Subcutaneous abdominal adipose tissue (tissue), 5 donors: ENCODE measurements around the gene CRYBG2.

ENCODE experiments used
- H3K27ac ChIP-seq: one replicate; pipeline ENCODE4 v1.7.0; 2013; ENCODE audit warnings: low read depth, mild to moderate bottlenecking, inconsistent platforms, low read length, moderate library complexity
- H3K27me3 ChIP-seq, 5 donors: one replicate each; pipeline ENCODE4 v1.7.0; 2013; ENCODE audit warnings: low read length in 5 of 5, inconsistent platforms in 1 of 5; ENCODE audit not compliant: control insufficient read depth in 5 of 5, insufficient read depth in 4 of 5
- H3K36me3 ChIP-seq, 5 donors: one replicate each; pipeline ENCODE4 v1.7.0; 2013; ENCODE audit warnings: low read length in 5 of 5; ENCODE audit not compliant: control insufficient read depth in 5 of 5, insufficient read depth in 5 of 5
- H3K4me1 ChIP-seq, 5 donors: one replicate each; pipeline ENCODE4 v1.7.0; 2013; ENCODE audit warnings: low read length in 5 of 5, mild to moderate bottlenecking in 3 of 5, moderate library complexity in 1 of 5; ENCODE audit not compliant: control insufficient read depth in 5 of 5, insufficient read depth in 5 of 5
- H3K4me3 ChIP-seq, 5 donors: one replicate each; pipeline ENCODE4 v1.7.0; 2013; ENCODE audit warnings: low read length in 5 of 5, low read depth in 1 of 5
- H3K9ac ChIP-seq, 5 donors: one replicate each; pipeline ENCODE4 v1.7.0; 2013; ENCODE audit warnings: low read length in 5 of 5, mild to moderate bottlenecking in 4 of 5, moderate library complexity in 3 of 5
- H3K9me3 ChIP-seq, 5 donors: one replicate each; pipeline ENCODE4 v1.7.0; 2013; ENCODE audit warnings: low read length in 5 of 5; ENCODE audit not compliant: control insufficient read depth in 5 of 5
- donor health status: healthy.
- donor health status: healthy.
- donor health status: healthy.
- donor health status: healthy.
- donor health status: healthy.

The CRYBG2 gene, protein sequence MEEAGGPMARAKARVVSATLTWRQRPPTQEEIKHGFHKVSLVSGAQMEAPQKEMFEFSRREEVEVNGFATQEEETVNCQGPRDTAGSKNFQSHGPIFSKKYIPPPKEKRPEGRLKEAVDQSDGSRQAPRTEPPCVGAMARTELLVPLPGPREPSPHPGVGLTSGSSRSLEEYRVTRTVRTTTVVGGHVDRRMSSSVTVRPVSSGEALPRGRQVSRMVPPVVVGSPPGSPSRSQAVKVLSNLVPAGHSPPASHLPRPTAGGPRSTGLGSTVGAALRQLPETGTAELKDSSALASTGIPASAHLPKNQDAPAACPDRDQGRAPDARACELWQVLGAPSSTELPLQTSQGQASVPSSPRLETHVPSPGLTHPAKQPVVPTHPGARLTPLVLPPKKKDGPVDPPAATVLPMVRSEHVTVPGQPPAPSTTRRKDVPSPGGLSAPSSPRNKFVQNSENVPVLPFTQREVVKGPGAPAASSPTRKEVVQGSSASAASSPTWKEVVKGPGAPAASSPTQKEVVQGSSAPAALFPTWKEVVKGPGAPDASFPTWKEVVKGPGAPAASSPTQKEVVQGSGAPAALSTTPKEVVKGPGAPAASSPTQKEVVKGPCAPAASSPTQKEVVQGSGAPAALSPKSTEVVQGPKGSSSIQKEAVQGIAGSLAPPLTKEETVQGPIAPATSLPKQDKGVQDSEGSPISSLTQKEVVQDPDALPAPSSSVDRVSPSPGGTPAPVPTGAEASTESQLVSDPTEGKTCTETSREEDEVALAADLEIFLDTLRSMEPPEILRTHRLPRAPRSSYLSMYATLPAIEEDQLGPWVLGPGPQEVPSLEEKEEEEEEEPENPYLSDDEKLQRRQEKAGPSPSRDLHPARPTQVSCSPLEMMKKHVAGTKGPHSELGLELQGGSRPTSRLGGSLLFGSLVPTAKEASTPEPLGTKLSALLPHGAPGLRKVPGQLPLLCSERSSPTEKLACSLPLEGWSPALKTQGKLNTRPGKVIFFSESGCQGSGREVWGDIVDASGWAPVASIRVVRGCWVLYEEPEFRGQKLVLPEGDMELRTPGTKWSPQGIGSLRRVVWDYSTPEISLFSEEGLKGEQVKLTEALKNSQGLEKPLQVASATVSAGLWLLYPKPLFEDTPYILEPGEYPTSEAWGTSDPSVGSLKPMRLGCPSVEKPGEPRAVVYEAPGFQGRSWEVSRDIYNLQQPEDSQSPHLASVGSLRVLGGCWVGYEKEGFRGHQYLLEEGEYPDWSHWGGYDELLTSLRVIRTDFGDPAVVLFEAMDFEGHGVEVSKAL (N-terminal part only)

GRCh38 chr1:26353976-26354820 lies at the start of gene CRYBG2:
Gene CRYBG2, minus strand, starts transcription at chr1:26354130. Its CDS starts 7,473 bp downstream, at chr1:26346657.
- H3K9me3 ChIP-seq: no peaks in the 10 kb centered on the region
- no peak within 1 kb of the TSS for H3K4me3 ChIP-seq
- no peaks in the 10 kb centered on the region for H3K36me3 ChIP-seq
- no peak within 1 kb of the TSS for H3K9ac ChIP-seq
- no peaks in the 10 kb centered on the region for H3K4me1 ChIP-seq
- H3K27me3 ChIP-seq: peaks cover 10 to 28% (median 19%) of the 10 kb centered on the region in 5 donors
- H3K27ac ChIP-seq: no peak within 1 kb of the TSS

GRCh38 chr1:26403656-26404055 lies 49.7 kb upstream of the CRYBG2 start:
- Histone ChIP-seq H3K9ac (no peak overlapping the region), H3K4me3 (no peak overlapping the region), H3K4me1 (no peaks in the 10 kb centered on the region), H3K27me3 (peaks cover 5 to 12% (median 7%) of the 10 kb centered on the region in 5 donors), H3K36me3 (no peaks in the 10 kb centered on the region), H3K27ac (no peak overlapping the region), H3K9me3 (no peaks in the 10 kb centered on the region)

GRCh38 chr1:26401891-26402290 lies 48.0 kb upstream of the CRYBG2 start:
- peaks cover 5 to 12% (median 7%) of the 10 kb centered on the region in 5 donors for H3K27me3 ChIP-seq

GRCh38 chr1:26399034-26399433 lies 45.1 kb upstream of the CRYBG2 start:
- Histone ChIP-seq H3K27me3 (peaks cover 5 to 12% (median 7%) of the 10 kb centered on the region in 5 donors), H3K4me3 (no peak overlapping the region), H3K36me3 (no peaks in the 10 kb centered on the region), H3K27ac (no peak overlapping the region), H3K9me3 (no peaks in the 10 kb centered on the region), H3K9ac (no peak overlapping the region), H3K4me1 (no peaks in the 10 kb centered on the region)

More at GRCh38 chr1:26401891-26402290, 48.0 kb upstream of the CRYBG2 start:
- H3K4me1 ChIP-seq: no peaks in the 10 kb centered on the region
- no peak overlapping the region for H3K4me3 ChIP-seq
- no peaks in the 10 kb centered on the region for H3K9me3 ChIP-seq
- H3K27ac ChIP-seq: no peak overlapping the region
- H3K36me3 ChIP-seq: no peaks in the 10 kb centered on the region
- no peak overlapping the region for H3K9ac ChIP-seq

DNA sequence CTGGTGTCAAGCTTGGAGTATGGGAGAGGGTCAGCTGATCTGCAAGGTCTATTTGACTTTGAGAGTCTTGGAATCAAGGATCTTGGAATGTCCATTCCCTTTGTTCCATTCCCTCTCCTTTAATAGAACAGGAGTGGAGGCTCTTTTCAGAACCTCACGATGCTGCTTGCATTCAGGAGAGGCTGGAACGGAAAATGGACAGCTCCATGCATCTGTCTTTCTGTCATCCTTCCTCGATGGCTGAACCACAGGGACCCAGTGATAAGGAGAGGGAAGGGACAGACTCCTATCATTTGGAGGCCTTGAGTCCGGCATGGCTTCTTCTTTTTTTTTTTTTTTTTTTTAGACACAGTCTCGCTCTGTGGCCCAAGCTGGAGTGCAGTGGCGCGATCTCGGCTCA lies 41.8 kb upstream of the CRYBG2 start:
- Histone ChIP-seq H3K36me3 (no peaks in the 10 kb centered on the region), H3K4me1 (no peaks in the 10 kb centered on the region), H3K27me3 (no peaks in the 10 kb centered on the region), H3K27ac (no peak overlapping the region), H3K9me3 (no peaks in the 10 kb centered on the region), H3K9ac (no peak overlapping the region), H3K4me3 (no peak overlapping the region)

DNA sequence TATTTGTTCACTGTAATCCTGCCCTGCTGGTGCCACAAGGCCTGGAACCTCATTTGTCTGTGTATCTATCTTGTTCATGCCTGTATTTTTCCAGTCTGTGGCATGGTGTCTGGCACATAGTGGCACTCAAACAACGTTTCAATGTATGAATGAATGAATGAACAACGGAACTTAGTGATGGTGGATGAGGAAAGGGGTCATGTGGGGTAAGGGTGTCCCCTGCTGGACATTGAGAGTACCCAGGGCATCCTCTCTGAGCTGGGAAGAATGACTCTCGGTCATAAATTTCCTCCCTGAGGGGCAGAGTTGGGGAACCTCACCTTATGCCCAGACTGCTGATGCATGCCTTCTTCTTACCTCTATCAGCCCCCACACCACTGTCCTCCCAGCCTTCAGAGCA lies 37.5 kb upstream of the CRYBG2 start:
- peaks cover 0 to 9% (median 2%) of the 10 kb centered on the region in 5 donors for H3K27me3 ChIP-seq
- H3K9ac ChIP-seq: no peak overlapping the region

GRCh38 chr1:26389604-26390247 lies 35.8 kb upstream of the CRYBG2 start:
- H3K9me3 ChIP-seq: no peaks in the 10 kb centered on the region
- H3K27ac ChIP-seq: no peak overlapping the region

More for the DNA sequence above, 37.5 kb upstream of the CRYBG2 start:
- no peaks in the 10 kb centered on the region for H3K9me3 ChIP-seq
- H3K27ac ChIP-seq: no peak overlapping the region
- no peaks in the 10 kb centered on the region for H3K4me1 ChIP-seq
- no peak overlapping the region for H3K4me3 ChIP-seq
- no peaks in the 10 kb centered on the region for H3K36me3 ChIP-seq

GRCh38 chr1:26388791-26389445 lies 35.0 kb upstream of the CRYBG2 start:
- H3K4me1 ChIP-seq: no peaks in the 10 kb centered on the region
- no peak overlapping the region for H3K9ac ChIP-seq
- H3K9me3 ChIP-seq: no peaks in the 10 kb centered on the region
- H3K36me3 ChIP-seq: no peaks in the 10 kb centered on the region
- peaks cover 0 to 9% (median 2%) of the 10 kb centered on the region in 5 donors for H3K27me3 ChIP-seq
- no peak overlapping the region for H3K27ac ChIP-seq
- no peak overlapping the region for H3K4me3 ChIP-seq

More at GRCh38 chr1:26389604-26390247, 35.8 kb upstream of the CRYBG2 start:
- Histone ChIP-seq H3K9ac (no peak overlapping the region), H3K36me3 (no peaks in the 10 kb centered on the region), H3K4me1 (no peaks in the 10 kb centered on the region), H3K4me3 (no peak overlapping the region), H3K27me3 (peaks cover 0 to 9% (median 2%) of the 10 kb centered on the region in 5 donors)
